ENCODE measurements around the gene ARMC2. TPM values are rescaled to one million over a fixed set of nuclear protein-coding genes. Genes with fewer than 3 reads are reported as not detected.
A peak's percentile ranks its signal among the peaks of the same experiment; 100 is the strongest.

The ARMC2 gene
- total RNA-seq, 5 donors from 2014 or later (not counting 1 experiment from before 2014, with no cell fraction given) = 6.4 to 10.0 (median 8.1) TPM

- peaks cover 5 to 61% of the 10 kb centered on the region in 2 donors for H3K36me3 ChIP-seq (ENCODE audit: control insufficient read depth in 2 of 2, extremely low read depth in 1 of 2, insufficient read depth in 1 of 2, low read length in 1 of 2)
- ChIA-PET POLR2A (interaction anchor here (0.6 kb wide), 3 partner anchors 64 to 146 kb away, joined by 5 to 13 read pairs (median 5); partner anchors contain the start of gene ARMC2 (in 1 of the 2)), CTCF (no interaction called here)
Observed at GRCh38 chr6:108993876-108994275, 145.7 kb downstream of the ARMC2 start.

GRCh38 chr6:108995296-108995695 is 147.1 kb downstream of the ARMC2 start:
- DNase-seq = no peak
- H3K4me3 ChIP-seq (ENCODE audit: control insufficient read depth in 1 of 2, extremely low read depth in 1 of 2, low read length in 1 of 2) = no peak overlapping the region
- Mint-ChIP-seq H3K9me3 (no peaks in the 10 kb centered on the region), H3K4me3 (no peak overlapping the region), H3K27me3 (no peaks in the 10 kb centered on the region), H3K36me3 (peaks cover 54% of the 10 kb centered on the region), H3K27ac (no peak overlapping the region), H3K4me1 (no peaks in the 10 kb centered on the region)
- H3K27me3 ChIP-seq (replicated peaks in 1 of 2; ENCODE audit: control insufficient read depth in 2 of 2, extremely low read depth in 1 of 2, insufficient read depth in 2 of 2, low read length in 1 of 2) = no peaks in the 10 kb centered on the region
- CTCF ChIA-PET = interaction anchor here in 1 of 2 donors (0.7 kb wide), 1 partner anchor 465 kb away, joined by 3 read pairs; no protein-coding TSS in a partner anchor
- H3K4me1 ChIP-seq (ENCODE audit: control insufficient read depth in 1 of 2, extremely low read depth in 1 of 2, insufficient read depth in 2 of 2, low read length in 2 of 2) = no peaks in the 10 kb centered on the region
- H3K27ac ChIP-seq (ENCODE audit: low read length) = no peak overlapping the region
- peaks cover 5 to 59% of the 10 kb centered on the region in 2 donors for H3K36me3 ChIP-seq (ENCODE audit: control insufficient read depth in 2 of 2, extremely low read depth in 1 of 2, insufficient read depth in 1 of 2, low read length in 1 of 2)
- H3K9me3 ChIP-seq = no peaks in the 10 kb centered on the region
- ATAC-seq (replicated peaks in 1 of 4) = no peak
- POLR2A ChIA-PET = interaction anchor here in 1 of 2 donors (0.5 kb wide), 1 partner anchor 73 kb away, joined by 7 read pairs; no protein-coding TSS in a partner anchor

More at GRCh38 chr6:108993876-108994275, 145.7 kb downstream of the ARMC2 start:
- Histone ChIP-seq H3K4me3 (ENCODE audit: control insufficient read depth in 1 of 2, extremely low read depth in 1 of 2, low read length in 1 of 2) (no peak overlapping the region), H3K9me3 (no peaks in the 10 kb centered on the region), H3K27me3 (replicated peaks in 1 of 2; ENCODE audit: control insufficient read depth in 2 of 2, extremely low read depth in 1 of 2, insufficient read depth in 2 of 2, low read length in 1 of 2) (no peaks in the 10 kb centered on the region), H3K4me1 (ENCODE audit: control insufficient read depth in 1 of 2, extremely low read depth in 1 of 2, insufficient read depth in 2 of 2, low read length in 2 of 2) (no peaks in the 10 kb centered on the region), H3K27ac (ENCODE audit: low read length) (no peak overlapping the region)
- H3K9me3 Mint-ChIP-seq = no peaks in the 10 kb centered on the region
- H3K27ac Mint-ChIP-seq = no peak overlapping the region
- no peak for ATAC-seq (replicated peaks in 1 of 4)
- H3K27me3 Mint-ChIP-seq = no peaks in the 10 kb centered on the region
- H3K4me1 Mint-ChIP-seq = no peaks in the 10 kb centered on the region
- DNase-seq = no peak
- 100% methylated on average over 1 of the region's 3 CpGs for WGBS (ENCODE audit: insufficient coverage)
- H3K4me3 Mint-ChIP-seq = no peak overlapping the region
- H3K36me3 Mint-ChIP-seq = peaks cover 52% of the 10 kb centered on the region

- H3K36me3 Mint-ChIP-seq = peaks cover 47% of the 10 kb centered on the region
Observed at GRCh38 chr6:108996208-108996607, 148.0 kb downstream of the ARMC2 start.

GRCh38 chr6:108998485-108998884 is 150.3 kb downstream of the ARMC2 start:
- Histone ChIP-seq H3K4me1 (ENCODE audit: control insufficient read depth in 1 of 2, extremely low read depth in 1 of 2, insufficient read depth in 2 of 2, low read length in 2 of 2) (no peaks in the 10 kb centered on the region), H3K27me3 (replicated peaks in 1 of 2; ENCODE audit: control insufficient read depth in 2 of 2, extremely low read depth in 1 of 2, insufficient read depth in 2 of 2, low read length in 1 of 2) (no peaks in the 10 kb centered on the region), H3K36me3 (ENCODE audit: control insufficient read depth in 2 of 2, extremely low read depth in 1 of 2, insufficient read depth in 1 of 2, low read length in 1 of 2) (peaks cover 0 to 44% of the 10 kb centered on the region in 2 donors), H3K27ac (ENCODE audit: low read length) (no peak overlapping the region), H3K4me3 (ENCODE audit: control insufficient read depth in 1 of 2, extremely low read depth in 1 of 2, low read length in 1 of 2) (no peak overlapping the region), H3K9me3 (no peaks in the 10 kb centered on the region)
- POLR2A ChIA-PET = interaction anchor here in 1 of 2 donors (0.6 kb wide), 2 partner anchors 12 to 136 kb away, joined by 3 read pairs; no protein-coding TSS in a partner anchor
- H3K27me3 Mint-ChIP-seq = no peaks in the 10 kb centered on the region
- WGBS (ENCODE audit: insufficient coverage) = no CpG with 5 or more reads among the region's 3 CpGs
- no peak overlapping the region for H3K27ac Mint-ChIP-seq
- H3K4me3 Mint-ChIP-seq = no peak overlapping the region
- CTCF ChIA-PET = interaction anchor here in 1 of 2 donors (1.2 kb wide), 1 partner anchor 38 kb away, joined by 3 read pairs; no protein-coding TSS in a partner anchor
- H3K36me3 Mint-ChIP-seq = peaks cover 33% of the 10 kb centered on the region
- no peaks in the 10 kb centered on the region for H3K9me3 Mint-ChIP-seq
- DNase-seq (no peak), ATAC-seq (replicated peaks in 1 of 4) (no peak)
- H3K4me1 Mint-ChIP-seq = peaks cover 15 to 20% (median 15%) of the 10 kb centered on the region in 3 donors

More at GRCh38 chr6:108996208-108996607, 148.0 kb downstream of the ARMC2 start:
- ChIA-PET CTCF (no interaction called here), POLR2A (no interaction called here)
- Histone ChIP-seq H3K36me3 (ENCODE audit: control insufficient read depth in 2 of 2, extremely low read depth in 1 of 2, insufficient read depth in 1 of 2, low read length in 1 of 2) (peaks cover 5 to 51% of the 10 kb centered on the region in 2 donors), H3K4me1 (ENCODE audit: control insufficient read depth in 1 of 2, extremely low read depth in 1 of 2, insufficient read depth in 2 of 2, low read length in 2 of 2) (no peaks in the 10 kb centered on the region), H3K4me3 (ENCODE audit: control insufficient read depth in 1 of 2, extremely low read depth in 1 of 2, low read length in 1 of 2) (no peak overlapping the region), H3K9me3 (no peaks in the 10 kb centered on the region), H3K27ac (ENCODE audit: low read length) (no peak overlapping the region), H3K27me3 (replicated peaks in 1 of 2; ENCODE audit: control insufficient read depth in 2 of 2, extremely low read depth in 1 of 2, insufficient read depth in 2 of 2, low read length in 1 of 2) (no peaks in the 10 kb centered on the region)
- H3K27me3 Mint-ChIP-seq = no peaks in the 10 kb centered on the region
- WGBS (ENCODE audit: insufficient coverage) = no CpG with 5 or more reads among the region's 1 CpG
- peak overlapping the region in 1 of 2 donors; percentile 4 for H3K27ac Mint-ChIP-seq
- no peaks in the 10 kb centered on the region for H3K9me3 Mint-ChIP-seq
- no peak for ATAC-seq (replicated peaks in 1 of 4)
- H3K4me3 Mint-ChIP-seq = no peak overlapping the region
- H3K4me1 Mint-ChIP-seq = peaks cover 0 to 2% (median 1%) of the 10 kb centered on the region in 3 donors
- no peak for DNase-seq

- Mint-ChIP-seq H3K4me3 (no peak overlapping the region), H3K27ac (no peak overlapping the region), H3K36me3 (peaks cover 32% of the 10 kb centered on the region), H3K9me3 (no peaks in the 10 kb centered on the region), H3K27me3 (no peaks in the 10 kb centered on the region), H3K4me1 (peaks cover 22 to 26% (median 23%) of the 10 kb centered on the region in 3 donors)
- Histone ChIP-seq H3K27ac (ENCODE audit: low read length) (no peak overlapping the region), H3K9me3 (no peaks in the 10 kb centered on the region), H3K4me3 (ENCODE audit: control insufficient read depth in 1 of 2, extremely low read depth in 1 of 2, low read length in 1 of 2) (no peak overlapping the region), H3K27me3 (replicated peaks in 1 of 2; ENCODE audit: control insufficient read depth in 2 of 2, extremely low read depth in 1 of 2, insufficient read depth in 2 of 2, low read length in 1 of 2) (no peaks in the 10 kb centered on the region), H3K4me1 (ENCODE audit: control insufficient read depth in 1 of 2, extremely low read depth in 1 of 2, insufficient read depth in 2 of 2, low read length in 2 of 2) (no peaks in the 10 kb centered on the region), H3K36me3 (ENCODE audit: control insufficient read depth in 2 of 2, extremely low read depth in 1 of 2, insufficient read depth in 1 of 2, low read length in 1 of 2) (peaks cover 0 to 36% of the 10 kb centered on the region in 2 donors)
- ATAC-seq (replicated peaks in 1 of 4) (no peak), DNase-seq (no peak)
- CTCF ChIA-PET = interaction anchor here in 1 of 2 donors (0.5 to 0.7 kb wide), 3 partner anchors 70 to 1018 kb away, joined by 3 read pairs; no protein-coding TSS in a partner anchor
- WGBS (ENCODE audit: insufficient coverage) = 100% methylated on average over 3 of the region's 5 CpGs
- POLR2A ChIA-PET = no interaction called here
Observed at GRCh38 chr6:108999428-108999827, 151.2 kb downstream of the ARMC2 start.

- Histone ChIP-seq H3K27ac (ENCODE audit: low read length) (no peak overlapping the region), H3K27me3 (replicated peaks in 1 of 2; ENCODE audit: control insufficient read depth in 2 of 2, extremely low read depth in 1 of 2, insufficient read depth in 2 of 2, low read length in 1 of 2) (no peaks in the 10 kb centered on the region), H3K4me3 (ENCODE audit: control insufficient read depth in 1 of 2, extremely low read depth in 1 of 2, low read length in 1 of 2) (no peak overlapping the region), H3K9me3 (no peaks in the 10 kb centered on the region), H3K36me3 (ENCODE audit: control insufficient read depth in 2 of 2, extremely low read depth in 1 of 2, insufficient read depth in 1 of 2, low read length in 1 of 2) (peaks cover 0 to 35% of the 10 kb centered on the region in 2 donors), H3K4me1 (ENCODE audit: control insufficient read depth in 1 of 2, extremely low read depth in 1 of 2, insufficient read depth in 2 of 2, low read length in 2 of 2) (no peaks in the 10 kb centered on the region)
- no peaks in the 10 kb centered on the region for H3K9me3 Mint-ChIP-seq
- WGBS (ENCODE audit: insufficient coverage) = no CpG with 5 or more reads among the region's 2 CpGs
- no peak overlapping the region for H3K4me3 Mint-ChIP-seq
- POLR2A ChIA-PET = no interaction called here
- ATAC-seq (replicated peaks in 1 of 4) (no peak), DNase-seq (no peak)
- H3K27ac Mint-ChIP-seq = no peak overlapping the region
- H3K36me3 Mint-ChIP-seq = peaks cover 32% of the 10 kb centered on the region
- H3K27me3 Mint-ChIP-seq = no peaks in the 10 kb centered on the region
- CTCF ChIA-PET = no interaction called here
- peaks cover 30 to 35% (median 32%) of the 10 kb centered on the region in 3 donors for H3K4me1 Mint-ChIP-seq
Observed at GRCh38 chr6:109000289-109000688, 152.1 kb downstream of the ARMC2 start.
